HG03432 (cell line): ENCODE data around the gene ITIH3.

ENCODE experiments used
- ATAC-seq: cut with Tn5 transposase; IDR thresholded peaks from one replicate; pipeline ENCODE4 v1.9.1; 2021; ENCODE audit warnings: mild to moderate bottlenecking, moderate library complexity; ENCODE audit not compliant: unreplicated experiment

Gene ITIH3

GRCh38 chr3:52779011-52779836 is 15.4 kb upstream of the ITIH3 start:
- ATAC-seq: peak; percentile 78

GRCh38 chr3:52779837-52780585 is 14.6 kb upstream of the ITIH3 start:
- no peak for ATAC-seq

GRCh38 chr3:52781741-52782140 is 12.9 kb upstream of the ITIH3 start:
- ATAC-seq: no peak

GRCh38 chr3:52782412-52783210 is 12.0 kb upstream of the ITIH3 start:
- ATAC-seq: no peak

GRCh38 chr3:52783211-52783555 is 11.4 kb upstream of the ITIH3 start:
- no peak for ATAC-seq

GRCh38 chr3:52784021-52784621 is 10.5 kb upstream of the ITIH3 start:
- no peak for ATAC-seq

GRCh38 chr3:52784931-52785590 is 9.5 kb upstream of the ITIH3 start:
- no peak for ATAC-seq

- ATAC-seq: no peak
These were observed 8.0 kb upstream of the ITIH3 start for GRCh38 chr3:52786330-52787215.

- no peak for ATAC-seq
These were observed 7.3 kb upstream of the ITIH3 start for GRCh38 chr3:52787246-52787645.

GRCh38 chr3:52787672-52788625 is 6.6 kb upstream of the ITIH3 start:
- no peak for ATAC-seq

- no peak for ATAC-seq
These were observed 5.5 kb upstream of the ITIH3 start for GRCh38 chr3:52788890-52789745.

- ATAC-seq: no peak
These were observed 4.9 kb upstream of the ITIH3 start for GRCh38 chr3:52789746-52790040.

GRCh38 chr3:52790337-52790736 is 4.3 kb upstream of the ITIH3 start:
- no peak for ATAC-seq

GRCh38 chr3:52790741-52791140 is 3.9 kb upstream of the ITIH3 start:
- ATAC-seq: no peak

GRCh38 chr3:52791366-52791765 is 3.2 kb upstream of the ITIH3 start:
- ATAC-seq: no peak

GRCh38 chr3:52791928-52792327 is 2.7 kb upstream of the ITIH3 start:
- ATAC-seq: no peak

- ATAC-seq: no peak
These were observed 2.2 kb upstream of the ITIH3 start for GRCh38 chr3:52792413-52792812.
